ENCODE measurements around the gene GRID2. TPM values are rescaled to one million over a fixed set of nuclear protein-coding genes. Genes with fewer than 3 reads are reported as not detected.

The GRID2 gene
- total RNA-seq, 1 donor from 2014 or later = not detected

- no peaks in the 10 kb centered on the region for H3K4me1 Mint-ChIP-seq (ENCODE audit: unreplicated experiment)
- DNase-seq (ENCODE audit: extremely low spot score, unreplicated experiment) = no peak
- TF ChIP-seq CTCF (IDR thresholded peaks at IDR 0.05) = no peak
- H3K36me3 Mint-ChIP-seq (ENCODE audit: unreplicated experiment) = no peaks in the 10 kb centered on the region
- no peak overlapping the region for H3K4me3 Mint-ChIP-seq (ENCODE audit: unreplicated experiment)
- H3K27ac Mint-ChIP-seq (ENCODE audit: unreplicated experiment) = no peak overlapping the region
- H3K27me3 Mint-ChIP-seq (ENCODE audit: unreplicated experiment) = peaks cover 42% of the 10 kb centered on the region
- H3K9me3 Mint-ChIP-seq (ENCODE audit: unreplicated experiment) = no peaks in the 10 kb centered on the region
These were observed 1498.3 kb downstream of the GRID2 start for GRCh38 chr4:93802045-93802444.

GRCh38 chr4:93809773-93810172, 1506.0 kb downstream of the GRID2 start:
- Mint-ChIP-seq H3K4me1 (ENCODE audit: unreplicated experiment) (no peaks in the 10 kb centered on the region), H3K27ac (ENCODE audit: unreplicated experiment) (no peak overlapping the region), H3K4me3 (ENCODE audit: unreplicated experiment) (no peak overlapping the region), H3K9me3 (ENCODE audit: unreplicated experiment) (no peaks in the 10 kb centered on the region), H3K27me3 (ENCODE audit: unreplicated experiment) (peaks cover 49% of the 10 kb centered on the region), H3K36me3 (ENCODE audit: unreplicated experiment) (no peaks in the 10 kb centered on the region)
- DNase-seq (ENCODE audit: extremely low spot score, unreplicated experiment) = no peak
- no peak for TF ChIP-seq CTCF (IDR thresholded peaks at IDR 0.05)

GRCh38 chr4:93810340-93810992, 1506.7 kb downstream of the GRID2 start:
- Mint-ChIP-seq H3K36me3 (ENCODE audit: unreplicated experiment) (no peaks in the 10 kb centered on the region), H3K4me3 (ENCODE audit: unreplicated experiment) (no peak overlapping the region), H3K4me1 (ENCODE audit: unreplicated experiment) (no peaks in the 10 kb centered on the region), H3K27ac (ENCODE audit: unreplicated experiment) (no peak overlapping the region), H3K27me3 (ENCODE audit: unreplicated experiment) (peaks cover 50% of the 10 kb centered on the region), H3K9me3 (ENCODE audit: unreplicated experiment) (no peaks in the 10 kb centered on the region)
- no peak for DNase-seq (ENCODE audit: extremely low spot score, unreplicated experiment)
- no peak for TF ChIP-seq CTCF (IDR thresholded peaks at IDR 0.05)

GRCh38 chr4:93813092-93813491, 1509.3 kb downstream of the GRID2 start:
- no peak for DNase-seq (ENCODE audit: extremely low spot score, unreplicated experiment)
- Mint-ChIP-seq H3K36me3 (ENCODE audit: unreplicated experiment) (no peaks in the 10 kb centered on the region), H3K4me1 (ENCODE audit: unreplicated experiment) (no peaks in the 10 kb centered on the region), H3K27me3 (ENCODE audit: unreplicated experiment) (peaks cover 54% of the 10 kb centered on the region), H3K9me3 (ENCODE audit: unreplicated experiment) (no peaks in the 10 kb centered on the region), H3K4me3 (ENCODE audit: unreplicated experiment) (no peak overlapping the region), H3K27ac (ENCODE audit: unreplicated experiment) (no peak overlapping the region)
- no peak for TF ChIP-seq CTCF (IDR thresholded peaks at IDR 0.05)

GRCh38 chr4:93814141-93814540, 1510.4 kb downstream of the GRID2 start:
- Mint-ChIP-seq H3K36me3 (ENCODE audit: unreplicated experiment) (no peaks in the 10 kb centered on the region), H3K9me3 (ENCODE audit: unreplicated experiment) (no peaks in the 10 kb centered on the region), H3K4me3 (ENCODE audit: unreplicated experiment) (no peak overlapping the region), H3K4me1 (ENCODE audit: unreplicated experiment) (no peaks in the 10 kb centered on the region), H3K27ac (ENCODE audit: unreplicated experiment) (no peak overlapping the region), H3K27me3 (ENCODE audit: unreplicated experiment) (peaks cover 53% of the 10 kb centered on the region)
- no peak for TF ChIP-seq CTCF (IDR thresholded peaks at IDR 0.05)
- DNase-seq (ENCODE audit: extremely low spot score, unreplicated experiment) = no peak
